H1 (cell line): ENCODE measurements around the gene PRSS8. TPM values are rescaled to one million over a fixed set of nuclear protein-coding genes. Genes with fewer than 3 reads are reported as not detected.

Experiments
- BACH1 ChIP-seq: IDR thresholded peaks from 2 replicates; pipeline ENCODE4 v1.6.1; 2012; ENCODE audit warnings: low read length, improper control_type of control experiment
- GABPA ChIP-seq: IDR thresholded peaks from 2 replicates; pipeline ENCODE4 v1.6.1; 2011; ENCODE audit warnings: mild to moderate bottlenecking, low read length, moderate library complexity, borderline replicate concordance; ENCODE audit not compliant: insufficient read depth
- GTF2F1 ChIP-seq: IDR thresholded peaks from 2 replicates; pipeline ENCODE4 v1.6.1; 2012; ENCODE audit warnings: low read depth, low read length, improper control_type of control experiment, borderline replicate concordance
- HDAC2 ChIP-seq, 2 experiments: fragments of 300-600 bp in 1 of 2; sonication (generic) in 1 of 2; IDR thresholded peaks; 2 replicates each; pipeline ENCODE4 v1.6.1; 2011 to 2012; ENCODE audit warnings: low read depth in 2 of 2, low read length in 2 of 2, mild to moderate bottlenecking in 2 of 2, moderate library complexity in 2 of 2, borderline replicate concordance in 1 of 2, inconsistent platforms in 1 of 2
- JUN ChIP-seq: IDR thresholded peaks from 2 replicates; pipeline ENCODE4 v1.6.1; 2011; ENCODE audit warnings: low read depth, mild to moderate bottlenecking, improper control_type of control experiment, low read length
- KDM5A ChIP-seq: fragments of 200-600 bp; IDR thresholded peaks from 2 replicates; pipeline ENCODE4 v1.7.1; 2012; ENCODE audit warnings: mild to moderate bottlenecking, low read length, inconsistent platforms, mixed read lengths
- POLR2A ChIP-seq, 2 experiments: IDR thresholded peaks; 1 replicate in 1 of 2; 2 replicates in 1 of 2; pipeline ENCODE4 v1.6.1; 2011; ENCODE audit warnings: low read depth in 2 of 2, low read length in 2 of 2, mild to moderate bottlenecking in 2 of 2; ENCODE audit errors: control extremely low read depth in 1 of 2
- TAF7 ChIP-seq: optimal IDR thresholded peaks from 2 replicates; pipeline ENCODE3; 2011; ENCODE audit warnings: low read depth, mild to moderate bottlenecking, inconsistent platforms, low read length, moderate library complexity, borderline replicate concordance
- TEAD4 ChIP-seq: IDR thresholded peaks from 2 replicates; pipeline ENCODE4 v1.6.1; 2012; ENCODE audit warnings: low read depth, low read length, inconsistent platforms, mixed read lengths
- polyA plus RNA-seq, 7 experiments: library from polyadenylated mRNA; depleted of rRNA in 3 of 7; stranded (reverse) in 5 of 7; unstranded in 2 of 7; fragments of >200 nt in 5 of 7; fragments of 200-250 nt in 2 of 7; gene quantifications; 1 replicate in 5 of 7; 2 replicates in 1 of 7; 4 replicates in 1 of 7; pipeline versions ENCODE4 v1.2.1 to v1.2.3, GENCODE V29; 2011 to 2013; ENCODE audit warnings: missing spikeins in 2 of 7, mixed read lengths in 2 of 7
- total RNA-seq: library from RNA; stranded (reverse); fragmentation: NEBNext Ultra II Directional; extraction: Animal tissue kit (Norgen Biotek cat#: 25700); gene quantifications from 2 replicates; pipeline ENCODE4 v1.2.1, GENCODE V29; 2021
- TF ChIP-seq, protein P1 (sequence below): fragments of 300-600 bp; sonication (generic); IDR thresholded peaks from 2 replicates; pipeline ENCODE4 v1.7.1; 2012; ENCODE audit warnings: low read length, moderate library complexity, mild to moderate bottlenecking, inconsistent platforms; ENCODE audit not compliant: insufficient replicate concordance
- TF ChIP-seq, protein P2 (sequence below): IDR thresholded peaks from 2 replicates; pipeline ENCODE4 v1.6.1; 2012; ENCODE audit warnings: inconsistent platforms

Gene PRSS8
- total and polyA plus RNA-seq, 2 of the 8 experiments (the other 6 are each of a cell fraction or from before 2014, with no cell fraction given): 87.7 to 273 TPM

DNA sequence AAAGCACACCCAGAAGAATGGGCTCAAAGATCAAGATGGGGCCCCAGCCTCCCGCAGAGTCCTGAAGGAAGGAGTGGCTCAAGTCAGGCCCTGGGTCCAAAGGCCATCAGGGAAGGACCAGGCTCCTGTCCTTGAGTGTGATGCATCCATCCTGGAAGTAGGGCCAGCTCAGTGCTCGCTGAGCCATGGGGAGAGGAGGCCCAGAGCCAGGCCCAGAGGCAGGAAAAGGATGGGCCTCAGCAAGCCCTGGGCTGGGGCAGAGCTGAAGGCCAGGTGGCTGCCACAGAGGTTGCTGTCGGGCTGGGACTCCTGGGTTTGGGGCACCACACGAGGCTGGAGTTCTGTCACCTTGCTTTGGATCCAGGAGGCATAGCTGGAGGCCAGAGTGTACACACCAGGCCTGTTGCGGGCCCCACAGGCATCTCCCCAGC is 3.7 kb downstream of the PRSS8 start (continued):
- TF ChIP-seq, protein P1, sequence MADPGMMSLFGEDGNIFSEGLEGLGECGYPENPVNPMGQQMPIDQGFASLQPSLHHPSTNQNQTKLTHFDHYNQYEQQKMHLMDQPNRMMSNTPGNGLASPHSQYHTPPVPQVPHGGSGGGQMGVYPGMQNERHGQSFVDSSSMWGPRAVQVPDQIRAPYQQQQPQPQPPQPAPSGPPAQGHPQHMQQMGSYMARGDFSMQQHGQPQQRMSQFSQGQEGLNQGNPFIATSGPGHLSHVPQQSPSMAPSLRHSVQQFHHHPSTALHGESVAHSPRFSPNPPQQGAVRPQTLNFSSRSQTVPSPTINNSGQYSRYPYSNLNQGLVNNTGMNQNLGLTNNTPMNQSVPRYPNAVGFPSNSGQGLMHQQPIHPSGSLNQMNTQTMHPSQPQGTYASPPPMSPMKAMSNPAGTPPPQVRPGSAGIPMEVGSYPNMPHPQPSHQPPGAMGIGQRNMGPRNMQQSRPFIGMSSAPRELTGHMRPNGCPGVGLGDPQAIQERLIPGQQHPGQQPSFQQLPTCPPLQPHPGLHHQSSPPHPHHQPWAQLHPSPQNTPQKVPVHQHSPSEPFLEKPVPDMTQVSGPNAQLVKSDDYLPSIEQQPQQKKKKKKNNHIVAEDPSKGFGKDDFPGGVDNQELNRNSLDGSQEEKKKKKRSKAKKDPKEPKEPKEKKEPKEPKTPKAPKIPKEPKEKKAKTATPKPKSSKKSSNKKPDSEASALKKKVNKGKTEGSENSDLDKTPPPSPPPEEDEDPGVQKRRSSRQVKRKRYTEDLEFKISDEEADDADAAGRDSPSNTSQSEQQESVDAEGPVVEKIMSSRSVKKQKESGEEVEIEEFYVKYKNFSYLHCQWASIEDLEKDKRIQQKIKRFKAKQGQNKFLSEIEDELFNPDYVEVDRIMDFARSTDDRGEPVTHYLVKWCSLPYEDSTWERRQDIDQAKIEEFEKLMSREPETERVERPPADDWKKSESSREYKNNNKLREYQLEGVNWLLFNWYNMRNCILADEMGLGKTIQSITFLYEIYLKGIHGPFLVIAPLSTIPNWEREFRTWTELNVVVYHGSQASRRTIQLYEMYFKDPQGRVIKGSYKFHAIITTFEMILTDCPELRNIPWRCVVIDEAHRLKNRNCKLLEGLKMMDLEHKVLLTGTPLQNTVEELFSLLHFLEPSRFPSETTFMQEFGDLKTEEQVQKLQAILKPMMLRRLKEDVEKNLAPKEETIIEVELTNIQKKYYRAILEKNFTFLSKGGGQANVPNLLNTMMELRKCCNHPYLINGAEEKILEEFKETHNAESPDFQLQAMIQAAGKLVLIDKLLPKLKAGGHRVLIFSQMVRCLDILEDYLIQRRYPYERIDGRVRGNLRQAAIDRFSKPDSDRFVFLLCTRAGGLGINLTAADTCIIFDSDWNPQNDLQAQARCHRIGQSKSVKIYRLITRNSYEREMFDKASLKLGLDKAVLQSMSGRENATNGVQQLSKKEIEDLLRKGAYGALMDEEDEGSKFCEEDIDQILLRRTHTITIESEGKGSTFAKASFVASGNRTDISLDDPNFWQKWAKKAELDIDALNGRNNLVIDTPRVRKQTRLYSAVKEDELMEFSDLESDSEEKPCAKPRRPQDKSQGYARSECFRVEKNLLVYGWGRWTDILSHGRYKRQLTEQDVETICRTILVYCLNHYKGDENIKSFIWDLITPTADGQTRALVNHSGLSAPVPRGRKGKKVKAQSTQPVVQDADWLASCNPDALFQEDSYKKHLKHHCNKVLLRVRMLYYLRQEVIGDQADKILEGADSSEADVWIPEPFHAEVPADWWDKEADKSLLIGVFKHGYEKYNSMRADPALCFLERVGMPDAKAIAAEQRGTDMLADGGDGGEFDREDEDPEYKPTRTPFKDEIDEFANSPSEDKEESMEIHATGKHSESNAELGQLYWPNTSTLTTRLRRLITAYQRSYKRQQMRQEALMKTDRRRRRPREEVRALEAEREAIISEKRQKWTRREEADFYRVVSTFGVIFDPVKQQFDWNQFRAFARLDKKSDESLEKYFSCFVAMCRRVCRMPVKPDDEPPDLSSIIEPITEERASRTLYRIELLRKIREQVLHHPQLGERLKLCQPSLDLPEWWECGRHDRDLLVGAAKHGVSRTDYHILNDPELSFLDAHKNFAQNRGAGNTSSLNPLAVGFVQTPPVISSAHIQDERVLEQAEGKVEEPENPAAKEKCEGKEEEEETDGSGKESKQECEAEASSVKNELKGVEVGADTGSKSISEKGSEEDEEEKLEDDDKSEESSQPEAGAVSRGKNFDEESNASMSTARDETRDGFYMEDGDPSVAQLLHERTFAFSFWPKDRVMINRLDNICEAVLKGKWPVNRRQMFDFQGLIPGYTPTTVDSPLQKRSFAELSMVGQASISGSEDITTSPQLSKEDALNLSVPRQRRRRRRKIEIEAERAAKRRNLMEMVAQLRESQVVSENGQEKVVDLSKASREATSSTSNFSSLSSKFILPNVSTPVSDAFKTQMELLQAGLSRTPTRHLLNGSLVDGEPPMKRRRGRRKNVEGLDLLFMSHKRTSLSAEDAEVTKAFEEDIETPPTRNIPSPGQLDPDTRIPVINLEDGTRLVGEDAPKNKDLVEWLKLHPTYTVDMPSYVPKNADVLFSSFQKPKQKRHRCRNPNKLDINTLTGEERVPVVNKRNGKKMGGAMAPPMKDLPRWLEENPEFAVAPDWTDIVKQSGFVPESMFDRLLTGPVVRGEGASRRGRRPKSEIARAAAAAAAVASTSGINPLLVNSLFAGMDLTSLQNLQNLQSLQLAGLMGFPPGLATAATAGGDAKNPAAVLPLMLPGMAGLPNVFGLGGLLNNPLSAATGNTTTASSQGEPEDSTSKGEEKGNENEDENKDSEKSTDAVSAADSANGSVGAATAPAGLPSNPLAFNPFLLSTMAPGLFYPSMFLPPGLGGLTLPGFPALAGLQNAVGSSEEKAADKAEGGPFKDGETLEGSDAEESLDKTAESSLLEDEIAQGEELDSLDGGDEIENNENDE: no peak
- TF ChIP-seq POLR2A (IDR thresholded peaks at IDR 0.05; ENCODE audit: control extremely low read depth in 1 of 2, low read depth in 2 of 2, low read length in 2 of 2) (no peak), TEAD4 (no peak), JUN (no peak), GTF2F1 (no peak), HDAC2 (IDR thresholded peaks at IDR 0.05; ENCODE audit: borderline replicate concordance in 1 of 2, low read depth in 2 of 2, low read length in 2 of 2) (no peak), TAF7 (no peak), GABPA (no peak), BACH1 (no peak), KDM5A (no peak)
- TF ChIP-seq, protein P2, sequence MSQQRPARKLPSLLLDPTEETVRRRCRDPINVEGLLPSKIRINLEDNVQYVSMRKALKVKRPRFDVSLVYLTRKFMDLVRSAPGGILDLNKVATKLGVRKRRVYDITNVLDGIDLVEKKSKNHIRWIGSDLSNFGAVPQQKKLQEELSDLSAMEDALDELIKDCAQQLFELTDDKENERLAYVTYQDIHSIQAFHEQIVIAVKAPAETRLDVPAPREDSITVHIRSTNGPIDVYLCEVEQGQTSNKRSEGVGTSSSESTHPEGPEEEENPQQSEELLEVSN: no peak
